Activated T-helper 2 cell treated with anti-CD3 and anti-CD28 coated beads, Interferon-gamma antibody, Interleukin-2, Interleukin-4, amounts not matched to agents 10 μg/mL and 5 μg/mL and 100 μg/mL, durations not matched to agents 14 hours and 24 hours and 36 hours (primary cell): Measurements from ENCODE around the gene TRABD. TPM values are rescaled to one million over a fixed set of nuclear protein-coding genes. Genes with fewer than 3 reads are reported as not detected.
A peak's percentile ranks its signal among the peaks of the same experiment; 100 is the strongest.
"Not testable (repeated sequence)": the region's sequence is repeated elsewhere in the genome, so short reads cannot be mapped to it uniquely, and the experiment has no call there.

ENCODE experiments used
- DNase-seq: peaks from one replicate; pipeline ENCODE4 v3.0.0; 2021; ENCODE audit warnings: low spot score
- H3K27ac Mint-ChIP-seq: one replicate; pipeline ENCODE4 v1.8.0; 2021; ENCODE audit warnings: mixed read lengths
- H3K27me3 Mint-ChIP-seq: one replicate; pipeline ENCODE4 v1.8.0; 2021; ENCODE audit warnings: low read depth, mixed read lengths
- H3K36me3 Mint-ChIP-seq: one replicate; pipeline ENCODE4 v1.8.0; 2021; ENCODE audit warnings: low read depth, mixed read lengths
- H3K4me1 Mint-ChIP-seq: one replicate; pipeline ENCODE4 v1.8.0; 2021; ENCODE audit warnings: low read depth, mixed read lengths
- H3K4me3 Mint-ChIP-seq: one replicate; pipeline ENCODE4 v1.8.0; 2021; ENCODE audit warnings: low read depth, mild to moderate bottlenecking, moderate library complexity, mixed read lengths
- H3K9me3 Mint-ChIP-seq: one replicate; pipeline ENCODE4 v1.8.0; 2021; ENCODE audit warnings: mixed read lengths
- intact Hi-C: fragments of 100-400 bp; cut with micrococcal nuclease; formaldehyde crosslinking; loops from one replicate; pipeline ENCODE4 v1.15.1; 2023
- total RNA-seq: library from RNA; stranded (reverse); gene quantifications from 2 replicates; pipeline ENCODE4 v1.2.3, GENCODE V29; 2022

Gene TRABD, protein sequence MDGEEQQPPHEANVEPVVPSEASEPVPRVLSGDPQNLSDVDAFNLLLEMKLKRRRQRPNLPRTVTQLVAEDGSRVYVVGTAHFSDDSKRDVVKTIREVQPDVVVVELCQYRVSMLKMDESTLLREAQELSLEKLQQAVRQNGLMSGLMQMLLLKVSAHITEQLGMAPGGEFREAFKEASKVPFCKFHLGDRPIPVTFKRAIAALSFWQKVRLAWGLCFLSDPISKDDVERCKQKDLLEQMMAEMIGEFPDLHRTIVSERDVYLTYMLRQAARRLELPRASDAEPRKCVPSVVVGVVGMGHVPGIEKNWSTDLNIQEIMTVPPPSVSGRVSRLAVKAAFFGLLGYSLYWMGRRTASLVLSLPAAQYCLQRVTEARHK
- 104 and 109 TPM in 2 replicates for total RNA-seq

DNA sequence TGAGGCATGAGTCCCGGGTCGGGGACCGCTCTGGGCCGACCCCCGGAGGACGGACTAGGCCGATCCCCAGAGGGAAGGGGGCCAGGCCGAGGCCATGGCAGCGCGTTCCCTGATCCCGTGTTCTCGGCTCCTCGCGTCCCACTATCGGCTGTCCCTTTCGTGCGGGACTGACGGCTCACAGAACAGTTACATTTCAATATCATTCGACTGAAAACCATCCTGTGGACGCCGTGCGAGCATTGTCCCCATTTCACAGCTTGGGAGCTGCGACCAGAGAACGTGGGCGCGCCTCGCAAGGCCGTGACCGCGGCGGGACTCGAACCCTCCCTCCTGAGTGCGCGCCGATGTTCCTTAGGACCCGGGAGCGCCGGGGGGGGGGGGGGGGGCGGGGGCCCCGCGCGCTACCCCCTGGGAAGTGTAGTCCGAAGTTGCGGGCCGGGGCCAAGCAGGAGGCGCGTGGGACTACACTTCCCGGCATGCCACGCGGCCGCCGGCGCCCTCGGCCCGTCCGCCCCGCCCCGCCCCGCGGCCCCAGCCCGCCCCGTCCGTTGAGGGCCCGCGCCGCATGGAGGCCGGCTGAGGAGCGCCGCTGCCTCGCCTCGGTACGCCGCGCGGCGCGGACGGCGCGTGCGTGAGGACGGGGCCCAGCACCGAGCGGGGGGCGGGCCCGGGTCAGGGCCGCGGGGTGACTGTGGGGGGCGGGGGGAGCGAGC lies at the start of gene TRABD:
Gene TRABD, plus strand, starts transcription at position 539 of the 713 bp plus-strand sequence. CDS start 7,148 bp downstream, outside the sequence.
- Mint-ChIP-seq H3K4me1 (peaks cover 17% of the 10 kb centered on the region), H3K9me3 (no peaks in the 10 kb centered on the region), H3K36me3 (peaks cover 11% of the 10 kb centered on the region), H3K27me3 (peaks cover 2% of the 10 kb centered on the region), H3K4me3 (peak within 1 kb of the TSS; percentile 92), H3K27ac (peak within 1 kb of the TSS; percentile 91)
- intact Hi-C loops = loop anchor here (2.0 kb wide), 1 partner anchor 15 kb away; the partner anchor contains the start of gene SELENOO
- DNase-seq = peak; percentile 81

DNA sequence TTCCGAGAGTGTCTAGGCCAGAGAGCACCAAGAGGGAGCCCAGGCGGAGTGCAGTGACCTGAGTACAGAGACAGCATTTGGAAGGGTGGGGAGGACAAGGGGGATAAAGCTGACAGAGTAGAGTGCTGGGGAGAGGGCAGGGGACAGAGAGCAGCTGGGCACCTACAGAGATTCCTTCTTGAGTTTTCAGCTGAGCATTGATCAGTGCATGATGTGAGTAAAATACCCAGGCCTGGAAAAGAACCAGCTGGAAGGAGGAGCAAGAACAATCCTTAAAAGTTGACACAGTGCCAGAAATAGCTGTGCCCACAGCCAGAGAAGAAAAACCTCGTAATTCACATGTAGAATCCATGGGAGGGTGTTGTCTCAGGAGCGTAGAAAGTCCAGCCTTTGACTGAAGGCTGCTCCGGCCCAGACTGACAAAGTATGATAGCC lies 49.1 kb upstream of the TRABD start:
- no peaks in the 10 kb centered on the region for H3K4me1 Mint-ChIP-seq
- H3K27me3 Mint-ChIP-seq = peaks cover 25% of the 10 kb centered on the region
- no peaks in the 10 kb centered on the region for H3K36me3 Mint-ChIP-seq
- DNase-seq = no peak
- intact Hi-C loops = no loop called here
- H3K4me3 Mint-ChIP-seq = no peak overlapping the region
- no peaks in the 10 kb centered on the region for H3K9me3 Mint-ChIP-seq
- H3K27ac Mint-ChIP-seq = no peak overlapping the region

DNA sequence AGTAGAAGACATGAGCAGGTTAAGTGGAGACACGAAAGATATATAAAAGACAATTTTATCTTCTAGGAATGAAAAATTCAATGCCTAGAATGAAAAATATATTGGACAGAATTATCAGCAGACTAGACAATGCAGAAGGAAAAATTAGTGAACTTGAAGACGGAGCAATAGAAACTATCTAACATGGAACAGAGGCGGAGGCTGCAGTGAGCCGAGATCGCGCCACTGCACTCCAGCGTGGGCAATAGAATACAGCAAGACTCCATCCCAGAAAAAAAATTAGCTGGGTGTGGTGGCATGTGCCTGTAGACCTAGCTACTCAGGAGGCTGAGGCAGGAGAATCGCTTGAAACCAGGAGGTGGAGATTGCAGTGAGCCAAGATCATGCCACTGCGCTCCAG lies 48.4 kb upstream of the TRABD start:
- not testable (repeated sequence) for H3K36me3 Mint-ChIP-seq
- peaks cover 27% of the 10 kb centered on the region for H3K27me3 Mint-ChIP-seq

DNA sequence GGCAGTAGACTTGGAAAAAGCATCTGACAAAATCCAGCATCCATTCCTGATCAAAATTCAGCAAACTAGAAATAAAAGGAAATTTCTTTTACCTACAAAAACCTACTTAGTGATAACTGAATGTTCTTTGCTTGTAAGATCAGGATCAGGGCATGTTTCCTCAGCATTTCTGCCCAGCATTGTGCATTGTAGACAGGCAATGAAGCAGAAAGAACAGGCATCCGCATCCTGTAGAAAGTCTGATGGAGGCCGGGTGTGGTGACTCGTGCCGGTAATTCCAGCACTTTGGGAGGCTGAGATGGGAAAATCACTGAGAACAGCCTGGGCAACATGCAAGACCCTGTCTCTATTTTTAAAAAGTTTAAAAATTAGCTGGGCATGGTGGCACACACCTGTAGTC lies 47.7 kb upstream of the TRABD start:
- H3K27ac Mint-ChIP-seq = no peak overlapping the region

More for the DNA sequence above, 48.4 kb upstream of the TRABD start:
- H3K27ac Mint-ChIP-seq, H3K4me3 Mint-ChIP-seq, H3K9me3 Mint-ChIP-seq, DNase-seq, H3K4me1 Mint-ChIP-seq, intact Hi-C loops: not testable (repeated sequence)

DNA sequence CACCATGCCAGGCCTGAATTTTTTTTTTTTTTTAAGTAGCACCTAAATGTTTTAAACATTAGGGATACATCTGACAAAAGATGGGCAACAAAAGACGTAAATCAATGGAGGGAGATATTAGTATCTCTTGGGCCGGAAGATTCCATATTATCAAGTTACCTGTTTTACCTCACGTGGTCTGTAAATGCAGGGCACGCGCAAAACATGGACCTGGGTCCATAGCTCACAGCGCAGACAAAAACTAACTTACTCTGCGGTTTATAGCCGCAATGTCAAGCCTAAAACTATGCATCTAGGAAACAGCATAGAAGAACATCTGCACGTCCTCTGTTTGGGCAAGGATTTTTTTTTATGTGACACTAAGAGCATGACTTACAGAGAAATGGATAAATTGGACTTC lies 46.7 kb upstream of the TRABD start:
- H3K4me1 Mint-ChIP-seq = no peaks in the 10 kb centered on the region
- H3K36me3 Mint-ChIP-seq = no peaks in the 10 kb centered on the region
- no peaks in the 10 kb centered on the region for H3K9me3 Mint-ChIP-seq
- no peak overlapping the region for H3K4me3 Mint-ChIP-seq
- H3K27ac Mint-ChIP-seq = no peak overlapping the region
- no peak for DNase-seq
- H3K27me3 Mint-ChIP-seq = peaks cover 31% of the 10 kb centered on the region
- intact Hi-C loops = no loop called here

More for the DNA sequence above, 47.7 kb upstream of the TRABD start:
- H3K9me3 Mint-ChIP-seq = no peaks in the 10 kb centered on the region
- no peaks in the 10 kb centered on the region for H3K4me1 Mint-ChIP-seq
- no peak for DNase-seq
- H3K4me3 Mint-ChIP-seq = no peak overlapping the region
- no peaks in the 10 kb centered on the region for H3K36me3 Mint-ChIP-seq
- peaks cover 27% of the 10 kb centered on the region for H3K27me3 Mint-ChIP-seq
- intact Hi-C loops = no loop called here

DNA sequence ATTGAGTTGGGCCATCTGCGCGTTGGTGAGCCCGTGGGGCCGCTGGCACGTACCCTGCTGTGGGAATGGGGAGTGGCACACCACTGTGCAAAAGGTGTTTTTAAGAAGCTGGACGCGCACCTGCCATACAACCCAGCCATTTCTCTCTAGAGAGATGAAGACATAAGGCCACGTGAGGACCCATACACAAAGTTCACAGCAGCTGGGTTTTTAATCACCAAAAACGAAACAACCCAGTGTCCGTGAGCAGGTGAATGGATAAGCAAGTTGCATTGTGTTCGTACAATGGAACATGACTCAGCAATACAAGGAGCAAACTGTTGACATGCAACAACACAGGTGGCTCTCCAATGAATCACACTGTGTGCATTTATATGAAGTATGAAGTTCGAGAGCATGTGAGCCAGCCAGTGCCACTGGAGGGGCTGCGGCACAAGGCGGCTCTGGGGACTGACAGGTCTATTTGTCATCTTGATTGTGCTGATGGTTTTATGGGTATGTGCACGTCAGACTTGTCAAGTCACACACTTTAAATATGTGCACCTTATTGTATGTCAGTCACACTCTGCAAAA lies 45.8 kb upstream of the TRABD start:
- intact Hi-C loops = no loop called here
- DNase-seq = no peak
- Mint-ChIP-seq H3K27ac (no peak overlapping the region), H3K9me3 (no peaks in the 10 kb centered on the region), H3K36me3 (no peaks in the 10 kb centered on the region), H3K27me3 (peaks cover 26% of the 10 kb centered on the region), H3K4me3 (no peak overlapping the region), H3K4me1 (no peaks in the 10 kb centered on the region)

DNA sequence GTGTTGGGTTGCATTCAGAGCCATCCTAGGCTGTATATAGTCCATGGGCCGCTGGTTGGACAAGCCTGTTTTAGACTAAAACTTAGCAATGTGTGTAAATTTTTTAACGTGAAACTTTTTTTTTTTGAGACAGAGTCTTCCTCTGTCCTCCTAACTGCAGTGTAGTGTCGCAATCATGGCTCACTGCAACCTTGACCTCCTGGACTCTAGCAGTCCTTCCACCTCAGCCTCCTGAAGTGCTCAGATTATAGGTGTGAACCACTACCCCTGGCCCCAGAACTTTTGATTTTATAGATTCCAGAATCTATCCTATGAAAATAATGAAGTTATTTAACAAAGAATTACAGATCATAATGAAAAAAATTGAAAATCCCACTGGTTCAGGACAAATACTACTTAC lies 45.1 kb upstream of the TRABD start:
- no peak overlapping the region for H3K27ac Mint-ChIP-seq
- DNase-seq = no peak
- no peaks in the 10 kb centered on the region for H3K36me3 Mint-ChIP-seq
- H3K9me3 Mint-ChIP-seq = no peaks in the 10 kb centered on the region
- no peaks in the 10 kb centered on the region for H3K4me1 Mint-ChIP-seq
- intact Hi-C loops = no loop called here
- H3K27me3 Mint-ChIP-seq = peaks cover 26% of the 10 kb centered on the region
- no peak overlapping the region for H3K4me3 Mint-ChIP-seq

DNA sequence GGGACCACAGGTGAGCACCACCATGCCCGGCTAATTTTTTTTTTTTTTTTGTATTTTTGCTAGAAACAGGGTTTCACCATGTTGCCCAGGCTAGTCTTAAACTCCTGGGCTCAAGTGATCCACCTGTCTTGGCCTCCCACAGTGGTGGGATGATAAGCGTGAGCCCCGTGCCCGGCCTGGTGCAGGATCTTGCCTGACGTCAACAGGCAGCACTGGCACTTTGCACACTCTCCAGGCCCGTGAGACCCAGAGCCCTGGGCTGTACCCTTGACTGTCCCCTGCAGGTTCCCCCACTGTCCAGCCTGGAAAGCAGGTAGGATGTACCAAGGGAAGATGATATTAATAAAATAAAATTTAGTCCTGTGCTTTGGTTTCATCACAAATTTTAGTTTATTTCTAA lies 44.3 kb upstream of the TRABD start:
- H3K4me1 Mint-ChIP-seq = no peaks in the 10 kb centered on the region
- H3K27me3 Mint-ChIP-seq = peaks cover 21% of the 10 kb centered on the region
- H3K9me3 Mint-ChIP-seq = no peaks in the 10 kb centered on the region
- H3K36me3 Mint-ChIP-seq = no peaks in the 10 kb centered on the region
- intact Hi-C loops = no loop called here
- DNase-seq = no peak
- H3K27ac Mint-ChIP-seq = no peak overlapping the region
- no peak overlapping the region for H3K4me3 Mint-ChIP-seq

DNA sequence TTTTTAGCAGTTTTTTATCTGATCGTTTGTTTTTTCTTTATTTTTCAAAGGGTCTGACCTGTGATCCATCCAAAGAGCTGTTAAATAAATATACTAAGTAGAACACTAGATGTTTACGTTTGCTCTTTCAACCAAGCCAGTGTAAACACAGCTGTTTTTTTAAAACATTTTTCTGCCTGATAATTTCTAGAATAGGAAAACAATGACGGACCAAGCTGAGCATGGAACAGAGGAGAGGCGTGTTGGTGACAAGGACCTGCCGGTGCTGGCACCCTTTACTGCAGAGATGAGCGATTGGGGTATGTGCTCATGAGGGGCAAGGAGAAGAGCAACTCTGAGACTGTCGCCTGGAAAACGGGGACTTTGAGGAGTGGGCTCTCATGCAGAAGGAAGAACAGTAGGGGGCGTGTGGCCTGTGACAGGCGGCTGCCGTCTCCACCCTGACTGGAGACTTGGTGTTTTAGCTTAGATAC lies 43.8 kb upstream of the TRABD start:
- intact Hi-C loops = no loop called here
- Mint-ChIP-seq H3K4me1 (no peaks in the 10 kb centered on the region), H3K4me3 (no peak overlapping the region), H3K27ac (no peak overlapping the region), H3K9me3 (no peaks in the 10 kb centered on the region), H3K27me3 (peaks cover 18% of the 10 kb centered on the region), H3K36me3 (no peaks in the 10 kb centered on the region)
- no peak for DNase-seq

DNA sequence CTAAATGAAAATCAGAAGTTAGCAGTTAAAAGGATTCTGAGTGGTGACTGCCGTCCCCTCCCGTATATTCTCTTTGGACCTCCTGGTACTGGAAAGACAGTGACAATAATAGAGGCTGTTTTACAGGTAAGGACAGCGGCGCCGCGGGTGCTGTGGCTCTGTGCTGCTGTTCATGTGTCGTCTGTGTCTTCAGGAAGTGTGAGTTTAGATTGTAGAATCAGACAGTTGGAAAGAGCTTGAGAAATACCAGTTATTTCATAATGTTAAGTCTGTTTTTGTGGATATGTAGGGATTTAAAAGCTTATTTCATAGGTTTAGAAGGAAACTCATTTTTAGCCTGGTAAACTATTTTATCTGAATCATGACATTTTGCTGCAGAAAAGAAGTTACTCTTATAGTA lies 42.6 kb upstream of the TRABD start:
- DNase-seq = no peak
- H3K4me3 Mint-ChIP-seq = no peak overlapping the region
- intact Hi-C loops = no loop called here
- H3K9me3 Mint-ChIP-seq = no peaks in the 10 kb centered on the region
- H3K36me3 Mint-ChIP-seq = no peaks in the 10 kb centered on the region
- peaks cover 16% of the 10 kb centered on the region for H3K27me3 Mint-ChIP-seq
- H3K4me1 Mint-ChIP-seq = no peaks in the 10 kb centered on the region
- H3K27ac Mint-ChIP-seq = no peak overlapping the region

DNA sequence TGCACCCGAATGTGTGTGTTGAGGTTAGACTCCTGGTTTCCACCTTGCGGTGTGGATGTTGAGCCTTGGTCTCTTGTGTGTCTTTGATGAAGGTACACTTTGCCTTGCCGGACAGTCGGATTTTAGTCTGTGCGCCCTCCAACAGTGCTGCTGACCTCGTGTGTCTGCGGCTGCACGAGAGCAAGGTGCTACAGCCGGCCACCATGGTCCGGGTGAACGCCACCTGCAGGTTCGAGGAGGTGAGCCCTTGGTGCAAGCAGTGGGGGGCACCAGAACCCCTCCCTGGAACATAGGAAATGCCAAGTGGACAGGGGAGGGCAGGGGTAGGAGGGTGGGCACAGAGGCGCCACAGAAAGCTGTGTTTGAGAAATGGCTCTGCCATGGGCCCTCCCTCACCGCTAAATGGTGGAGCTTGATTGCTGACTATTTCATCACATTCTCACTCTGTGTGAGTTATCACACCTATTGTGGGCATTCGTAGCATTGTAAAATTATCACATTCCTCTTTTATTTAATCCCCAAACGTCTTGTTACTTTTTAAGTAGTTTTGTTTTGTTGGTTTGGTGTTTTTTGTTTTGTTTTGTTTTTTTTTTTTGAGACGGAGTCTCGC lies 41.6 kb upstream of the TRABD start:
- H3K4me1 Mint-ChIP-seq = no peaks in the 10 kb centered on the region
- H3K36me3 Mint-ChIP-seq = no peaks in the 10 kb centered on the region
- no peak overlapping the region for H3K27ac Mint-ChIP-seq
- H3K4me3 Mint-ChIP-seq = no peak overlapping the region
- DNase-seq = no peak
- no peaks in the 10 kb centered on the region for H3K9me3 Mint-ChIP-seq
- H3K27me3 Mint-ChIP-seq = peaks cover 16% of the 10 kb centered on the region
- intact Hi-C loops = no loop called here

DNA sequence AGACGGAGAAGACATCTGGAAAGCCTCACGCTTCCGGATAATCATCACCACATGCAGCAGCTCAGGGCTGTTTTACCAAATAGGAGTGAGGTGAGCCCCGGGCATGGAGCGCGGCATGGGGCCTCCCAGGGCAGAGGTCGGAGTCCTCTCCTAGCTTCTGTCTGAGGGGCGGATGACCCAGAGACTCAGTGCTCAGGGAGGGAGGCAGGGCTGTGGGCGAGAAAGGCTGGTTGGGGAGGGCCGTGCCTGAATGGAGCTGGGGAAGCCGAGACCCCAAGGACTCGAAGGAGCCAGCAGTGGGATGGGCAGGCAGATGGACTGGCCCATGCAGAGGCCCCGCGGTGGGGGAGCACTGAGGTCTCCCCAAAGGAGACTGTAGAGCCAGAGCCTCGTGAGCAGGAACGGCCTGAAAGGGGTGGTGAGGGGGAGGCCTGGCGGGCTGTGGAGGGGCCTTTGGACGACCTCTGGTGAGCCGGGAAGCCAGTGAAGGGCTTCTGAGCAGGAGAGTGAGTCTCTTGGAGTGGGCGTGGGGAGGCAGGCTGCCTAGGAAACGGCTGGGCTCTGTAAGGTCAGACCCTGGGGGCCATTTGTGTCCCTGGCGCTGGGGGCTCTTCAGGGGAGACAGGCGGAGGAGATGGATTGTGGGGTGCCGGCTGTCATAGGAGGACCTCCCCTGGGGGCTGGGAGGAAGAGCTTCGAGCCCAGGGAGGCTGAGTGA lies 39.8 kb upstream of the TRABD start:
- intact Hi-C loops = loop anchor here (5.0 kb wide), 1 partner anchor 219 kb away; no protein-coding TSS in a partner anchor
- H3K4me1 Mint-ChIP-seq = peaks cover 2% of the 10 kb centered on the region

More for the DNA sequence above, 39.8 kb upstream of the TRABD start:
- H3K27me3 Mint-ChIP-seq = peaks cover 12% of the 10 kb centered on the region
- no peak overlapping the region for H3K27ac Mint-ChIP-seq
- H3K36me3 Mint-ChIP-seq = no peaks in the 10 kb centered on the region
- H3K9me3 Mint-ChIP-seq = no peaks in the 10 kb centered on the region
- DNase-seq = no peak
- no peak overlapping the region for H3K4me3 Mint-ChIP-seq
